ENCODE measurements around the gene CD101.

Gene CD101

GRCh38 chr1:117058810-117059209 lies 57.2 kb downstream of the CD101 start:
- Histone ChIP-seq H3K4me3 (ENCODE audit: low read depth, low read length) (peak overlapping the region; percentile 86), H3K9ac (ENCODE audit: low read depth, low read length) (peak overlapping the region; percentile 95), H3K27ac (ENCODE audit: low read depth, low read length) (peak overlapping the region; percentile 99), H3K27me3 (ENCODE audit: control insufficient read depth, insufficient read depth, low read length) (no peaks in the 10 kb centered on the region), H3K9me3 (ENCODE audit: control insufficient read depth, insufficient read depth, low read length) (no peaks in the 10 kb centered on the region), H3K4me1 (ENCODE audit: control insufficient read depth, insufficient read depth, low read length) (peaks cover 6% of the 10 kb centered on the region; the same call in 1 of the 2 replicates), H3K36me3 (ENCODE audit: control insufficient read depth, insufficient read depth, low read length) (peaks cover 25% of the 10 kb centered on the region)

GRCh38 chr1:117059334-117059677 lies 57.7 kb downstream of the CD101 start:
- peak overlapping the region; percentile 86 for H3K4me3 ChIP-seq (ENCODE audit: low read depth, low read length)
- H3K9me3 ChIP-seq (ENCODE audit: control insufficient read depth, insufficient read depth, low read length): no peaks in the 10 kb centered on the region
- H3K36me3 ChIP-seq (ENCODE audit: control insufficient read depth, insufficient read depth, low read length): peaks cover 29% of the 10 kb centered on the region
- H3K4me1 ChIP-seq (ENCODE audit: control insufficient read depth, insufficient read depth, low read length): peaks cover 6% of the 10 kb centered on the region; the same call in 1 of the 2 replicates
- no peaks in the 10 kb centered on the region for H3K27me3 ChIP-seq (ENCODE audit: control insufficient read depth, insufficient read depth, low read length)
- H3K9ac ChIP-seq (ENCODE audit: low read depth, low read length): peak overlapping the region; percentile 95
- H3K27ac ChIP-seq (ENCODE audit: low read depth, low read length): peak overlapping the region; percentile 99

- Histone ChIP-seq H3K36me3 (ENCODE audit: control insufficient read depth, insufficient read depth, low read length) (peaks cover 34% of the 10 kb centered on the region), H3K27ac (ENCODE audit: low read depth, low read length) (peak within 1 kb of the TSS; percentile 99), H3K4me1 (ENCODE audit: control insufficient read depth, insufficient read depth, low read length) (peaks cover 6% of the 10 kb centered on the region; the same call in 1 of the 2 replicates), H3K27me3 (ENCODE audit: control insufficient read depth, insufficient read depth, low read length) (no peaks in the 10 kb centered on the region), H3K4me3 (ENCODE audit: low read depth, low read length) (peak within 1 kb of the TSS; percentile 86), H3K9ac (ENCODE audit: low read depth, low read length) (peak within 1 kb of the TSS; percentile 95), H3K9me3 (ENCODE audit: control insufficient read depth, insufficient read depth, low read length) (no peaks in the 10 kb centered on the region)
These were observed 58.3 kb downstream of the CD101 start, which contains the start of gene TTF2 for GRCh38 chr1:117059678-117060440. TTF2 (plus strand) TSS chr1:117060326; CDS start chr1:117060347, 21 bp downstream.

GRCh38 chr1:117060441-117061317 lies 59.1 kb downstream of the CD101 start:
- Histone ChIP-seq H3K36me3 (ENCODE audit: control insufficient read depth, insufficient read depth, low read length) (peaks cover 42% of the 10 kb centered on the region), H3K9me3 (ENCODE audit: control insufficient read depth, insufficient read depth, low read length) (no peaks in the 10 kb centered on the region), H3K4me1 (ENCODE audit: control insufficient read depth, insufficient read depth, low read length) (peaks cover 6% of the 10 kb centered on the region; the same call in 1 of the 2 replicates), H3K27me3 (ENCODE audit: control insufficient read depth, insufficient read depth, low read length) (no peaks in the 10 kb centered on the region), H3K27ac (ENCODE audit: low read depth, low read length) (peak overlapping the region; percentile 73), H3K4me3 (ENCODE audit: low read depth, low read length) (peak overlapping the region; percentile 86), H3K9ac (ENCODE audit: low read depth, low read length) (peak overlapping the region; percentile 77)

- no peak overlapping the region for H3K27ac ChIP-seq (ENCODE audit: low read depth, low read length)
- no peaks in the 10 kb centered on the region for H3K27me3 ChIP-seq (ENCODE audit: control insufficient read depth, insufficient read depth, low read length)
- H3K4me3 ChIP-seq (ENCODE audit: low read depth, low read length): no peak overlapping the region
- no peaks in the 10 kb centered on the region for H3K9me3 ChIP-seq (ENCODE audit: control insufficient read depth, insufficient read depth, low read length)
- H3K36me3 ChIP-seq (ENCODE audit: control insufficient read depth, insufficient read depth, low read length): peaks cover 54% of the 10 kb centered on the region
- H3K4me1 ChIP-seq (ENCODE audit: control insufficient read depth, insufficient read depth, low read length): peaks cover 6% of the 10 kb centered on the region; the same call in 1 of the 2 replicates
- H3K9ac ChIP-seq (ENCODE audit: low read depth, low read length): no peak overlapping the region
These were observed 60.4 kb downstream of the CD101 start for GRCh38 chr1:117061986-117062415.

- Histone ChIP-seq H3K9me3 (ENCODE audit: control insufficient read depth, insufficient read depth, low read length) (no peaks in the 10 kb centered on the region), H3K27me3 (ENCODE audit: control insufficient read depth, insufficient read depth, low read length) (no peaks in the 10 kb centered on the region), H3K4me1 (ENCODE audit: control insufficient read depth, insufficient read depth, low read length) (no peaks in the 10 kb centered on the region), H3K36me3 (ENCODE audit: control insufficient read depth, insufficient read depth, low read length) (peaks cover 91% of the 10 kb centered on the region), H3K4me3 (ENCODE audit: low read depth, low read length) (no peak overlapping the region), H3K9ac (ENCODE audit: low read depth, low read length) (no peak overlapping the region), H3K27ac (ENCODE audit: low read depth, low read length) (no peak overlapping the region)
These were observed 64.8 kb downstream of the CD101 start for GRCh38 chr1:117066367-117066766.

- Histone ChIP-seq H3K27me3 (ENCODE audit: control insufficient read depth, insufficient read depth, low read length) (no peaks in the 10 kb centered on the region), H3K9me3 (ENCODE audit: control insufficient read depth, insufficient read depth, low read length) (no peaks in the 10 kb centered on the region), H3K27ac (ENCODE audit: low read depth, low read length) (no peak overlapping the region), H3K9ac (ENCODE audit: low read depth, low read length) (no peak overlapping the region), H3K4me3 (ENCODE audit: low read depth, low read length) (no peak overlapping the region), H3K4me1 (ENCODE audit: control insufficient read depth, insufficient read depth, low read length) (no peaks in the 10 kb centered on the region), H3K36me3 (ENCODE audit: control insufficient read depth, insufficient read depth, low read length) (peaks cover 86% of the 10 kb centered on the region)
These were observed 66.2 kb downstream of the CD101 start for GRCh38 chr1:117067533-117068370.

- H3K36me3 ChIP-seq (ENCODE audit: control insufficient read depth, insufficient read depth, low read length): peaks cover 84% of the 10 kb centered on the region
- no peak overlapping the region for H3K9ac ChIP-seq (ENCODE audit: low read depth, low read length)
- H3K4me1 ChIP-seq (ENCODE audit: control insufficient read depth, insufficient read depth, low read length): no peaks in the 10 kb centered on the region
- no peaks in the 10 kb centered on the region for H3K9me3 ChIP-seq (ENCODE audit: control insufficient read depth, insufficient read depth, low read length)
- no peaks in the 10 kb centered on the region for H3K27me3 ChIP-seq (ENCODE audit: control insufficient read depth, insufficient read depth, low read length)
- no peak overlapping the region for H3K27ac ChIP-seq (ENCODE audit: low read depth, low read length)
- no peak overlapping the region for H3K4me3 ChIP-seq (ENCODE audit: low read depth, low read length)
These were observed 67.0 kb downstream of the CD101 start for GRCh38 chr1:117068580-117068979.

GRCh38 chr1:117069220-117069844 lies 67.8 kb downstream of the CD101 start:
- Histone ChIP-seq H3K27me3 (ENCODE audit: control insufficient read depth, insufficient read depth, low read length) (no peaks in the 10 kb centered on the region), H3K9ac (ENCODE audit: low read depth, low read length) (no peak overlapping the region), H3K27ac (ENCODE audit: low read depth, low read length) (no peak overlapping the region), H3K4me3 (ENCODE audit: low read depth, low read length) (no peak overlapping the region), H3K36me3 (ENCODE audit: control insufficient read depth, insufficient read depth, low read length) (peaks cover 86% of the 10 kb centered on the region), H3K9me3 (ENCODE audit: control insufficient read depth, insufficient read depth, low read length) (no peaks in the 10 kb centered on the region), H3K4me1 (ENCODE audit: control insufficient read depth, insufficient read depth, low read length) (no peaks in the 10 kb centered on the region)

- Histone ChIP-seq H3K9ac (ENCODE audit: low read depth, low read length) (no peak overlapping the region), H3K4me1 (ENCODE audit: control insufficient read depth, insufficient read depth, low read length) (no peaks in the 10 kb centered on the region), H3K27ac (ENCODE audit: low read depth, low read length) (no peak overlapping the region), H3K9me3 (ENCODE audit: control insufficient read depth, insufficient read depth, low read length) (no peaks in the 10 kb centered on the region), H3K4me3 (ENCODE audit: low read depth, low read length) (no peak overlapping the region), H3K27me3 (ENCODE audit: control insufficient read depth, insufficient read depth, low read length) (no peaks in the 10 kb centered on the region), H3K36me3 (ENCODE audit: control insufficient read depth, insufficient read depth, low read length) (peaks cover 86% of the 10 kb centered on the region)
These were observed 68.6 kb downstream of the CD101 start for GRCh38 chr1:117070124-117070523.

Data from HUES48 (cell line).